Heart left ventricle (tissue), 13 donors: Measurements from ENCODE around the gene MRPS6.

ENCODE experiments used
- CTCF ChIP-seq, 12 donors: fragments of 200-600 bp; sonication (generic) in 4 of 12; IDR thresholded peaks; one replicate each; pipeline versions ENCODE4 v1.5.0 to v1.8.0; 2018 to 2022; ENCODE audit warnings: antibody characterized with exemption in 12 of 12, mild to moderate bottlenecking in 5 of 12
- POLR2A ChIP-seq, 2 donors: fragments of 450-650 bp; IDR thresholded peaks; one replicate each; pipeline ENCODE4 v1.6.1; 2017; ENCODE audit warnings: antibody characterized with exemption in 2 of 2, mild to moderate bottlenecking in 2 of 2, moderate library complexity in 2 of 2
- donor health status: ischemic (EF 13 %, LVEDD 7.1; RV severe dilation, severe dysfunction).
- donor health status: DM: no; HTN: yes; CAD: no.
- donor health status: DM: no; HTN: no; CAD: no.
- donor health status: ischemic (EF 25% LVEDD 6.9; RV normal size, moderate dysfunction).
- donor health status: ischemic (EF 25% LVEDD 5.7; RV mildly dilated, moderate dysfunction).
- donor health status: ischemic (EF 35%, LVEDD 5.7; RV mildly dilated, moderate dysfunction).
- donor health status: nonischemic (EF 11% LVEDD 7.7; RV severe dilation, severe dysfunction).
- donor health status: DM: yes; HTN: yes; CAD: no.
- donor health status: PGD.
- donor health status: ischemic (EF 29% LVEDD 5.4; RV normal size, mild dysfunction).
- donor health status: nonischemic (EF 23%, LVEDD 6.1; RV moderate dilation, normal function).

- TF ChIP-seq CTCF (IDR thresholded peaks at IDR 0.05) (no peak), POLR2A (IDR thresholded peaks at IDR 0.05) (no peak)
These were observed 17.7 kb downstream of the MRPS6 start for GRCh38 chr21:34091032-34091431.
